ENCODE data around the gene DLG3. TPM values are rescaled to one million over a fixed set of nuclear protein-coding genes. Genes with fewer than 3 reads are reported as not detected.

Gene DLG3
- total RNA-seq, 1 donor from 2014 or later = 76.7 TPM

GRCh38 chrX:70481471-70482270 is 37.0 kb downstream of the DLG3 start:
- peak overlapping the region; percentile 47 for H3K4me3 Mint-ChIP-seq (ENCODE audit: unreplicated experiment)
- no peaks in the 10 kb centered on the region for H3K9me3 Mint-ChIP-seq (ENCODE audit: unreplicated experiment)
- DNase-seq = no peak
- peak overlapping the region; percentile 75 for H3K27ac Mint-ChIP-seq (ENCODE audit: unreplicated experiment)
- H3K27me3 Mint-ChIP-seq (ENCODE audit: unreplicated experiment) = no peaks in the 10 kb centered on the region
- no peaks in the 10 kb centered on the region for H3K36me3 Mint-ChIP-seq (ENCODE audit: unreplicated experiment)
- no peak for TF ChIP-seq CTCF (IDR thresholded peaks at IDR 0.05; ENCODE audit: partially characterized antibody, unreplicated experiment)
- peaks cover 42% of the 10 kb centered on the region for H3K4me1 Mint-ChIP-seq (ENCODE audit: low read depth, unreplicated experiment)

- no peak for DNase-seq
- no peaks in the 10 kb centered on the region for H3K36me3 Mint-ChIP-seq (ENCODE audit: unreplicated experiment)
- H3K9me3 Mint-ChIP-seq (ENCODE audit: unreplicated experiment) = no peaks in the 10 kb centered on the region
- no peak for TF ChIP-seq CTCF (IDR thresholded peaks at IDR 0.05; ENCODE audit: partially characterized antibody, unreplicated experiment)
- peak overlapping the region; percentile 47 for H3K4me3 Mint-ChIP-seq (ENCODE audit: unreplicated experiment)
- peaks cover 38% of the 10 kb centered on the region for H3K4me1 Mint-ChIP-seq (ENCODE audit: low read depth, unreplicated experiment)
- H3K27me3 Mint-ChIP-seq (ENCODE audit: unreplicated experiment) = no peaks in the 10 kb centered on the region
- no peak overlapping the region for H3K27ac Mint-ChIP-seq (ENCODE audit: unreplicated experiment)
Observed at GRCh38 chrX:70482300-70482699, 37.7 kb downstream of the DLG3 start.

- Mint-ChIP-seq H3K4me1 (ENCODE audit: low read depth, unreplicated experiment) (peaks cover 18% of the 10 kb centered on the region), H3K27me3 (ENCODE audit: unreplicated experiment) (no peaks in the 10 kb centered on the region), H3K27ac (ENCODE audit: unreplicated experiment) (no peak overlapping the region), H3K36me3 (ENCODE audit: unreplicated experiment) (no peaks in the 10 kb centered on the region), H3K4me3 (ENCODE audit: unreplicated experiment) (no peak overlapping the region), H3K9me3 (ENCODE audit: unreplicated experiment) (no peaks in the 10 kb centered on the region)
- no peak for TF ChIP-seq CTCF (IDR thresholded peaks at IDR 0.05; ENCODE audit: partially characterized antibody, unreplicated experiment)
- no peak for DNase-seq
Observed at GRCh38 chrX:70485466-70485865, 40.8 kb downstream of the DLG3 start.

GRCh38 chrX:70488856-70489255 is 44.2 kb downstream of the DLG3 start:
- H3K4me1 Mint-ChIP-seq (ENCODE audit: low read depth, unreplicated experiment) = peaks cover 9% of the 10 kb centered on the region
- no peak for DNase-seq
- no peaks in the 10 kb centered on the region for H3K27me3 Mint-ChIP-seq (ENCODE audit: unreplicated experiment)
- TF ChIP-seq CTCF (IDR thresholded peaks at IDR 0.05; ENCODE audit: partially characterized antibody, unreplicated experiment) = no peak
- no peak overlapping the region for H3K27ac Mint-ChIP-seq (ENCODE audit: unreplicated experiment)
- H3K9me3 Mint-ChIP-seq (ENCODE audit: unreplicated experiment) = no peaks in the 10 kb centered on the region
- H3K36me3 Mint-ChIP-seq (ENCODE audit: unreplicated experiment) = no peaks in the 10 kb centered on the region
- no peak overlapping the region for H3K4me3 Mint-ChIP-seq (ENCODE audit: unreplicated experiment)

GRCh38 chrX:70494441-70494840 is 49.8 kb downstream of the DLG3 start:
- no peak for DNase-seq
- Mint-ChIP-seq H3K9me3 (ENCODE audit: unreplicated experiment) (peaks cover 1% of the 10 kb centered on the region), H3K27ac (ENCODE audit: unreplicated experiment) (no peak overlapping the region), H3K4me3 (ENCODE audit: unreplicated experiment) (no peak overlapping the region), H3K27me3 (ENCODE audit: unreplicated experiment) (peaks cover 2% of the 10 kb centered on the region), H3K4me1 (ENCODE audit: low read depth, unreplicated experiment) (peaks cover 9% of the 10 kb centered on the region), H3K36me3 (ENCODE audit: unreplicated experiment) (no peaks in the 10 kb centered on the region)
- no peak for TF ChIP-seq CTCF (IDR thresholded peaks at IDR 0.05; ENCODE audit: partially characterized antibody, unreplicated experiment)

Measured in glutamatergic neuron (in vitro differentiated cells).